HCT116 (cell line): ENCODE measurements around the gene ADGRB3. TPM values are rescaled to one million over a fixed set of nuclear protein-coding genes. Genes with fewer than 3 reads are reported as not detected.

Experiments
- ATAC-seq: fragments of 200-7000 bp; cut with Tn5 transposase; 2 replicates; pipeline ENCODE4 v1.9.1; 2020; ENCODE audit warnings: mild to moderate bottlenecking, moderate library complexity
- Bru-seq: library from RNA; stranded (reverse); fragments of 400-500 nt; gene quantifications from one replicate; lab custom pipeline; 2021; lab: Mats Ljungman, UMichigan
- BruChase-seq, 2 experiments: library from RNA; stranded (reverse); fragments of 400-500 nt; gene quantifications; one replicate each; lab custom pipeline; 2021; lab: Mats Ljungman, UMichigan
- BruUV-seq: library from RNA; stranded (reverse); fragments of 400-500 nt; replicated peaks from 2 replicates; lab custom pipeline; 2021; lab: Mats Ljungman, UMichigan
- CTCF ChIA-PET: fragments of 300-600 bp; sonication (Branson Sonifier 250); formaldehyde crosslinking; loops from one replicate; lab custom pipeline; 2021; ENCODE audit warnings: antibody characterized with exemption; lab: Charles Lee
- POLR2A ChIA-PET: fragments of 300-600, 350-600 bp; sonication (Branson Sonifier 250); formaldehyde crosslinking; loops from one replicate; lab custom pipeline; 2021; ENCODE audit warnings: antibody characterized with exemption; lab: Charles Lee
- RAD21 ChIA-PET, 2 experiments: fragments of 300-600 bp; sonication (Branson Sonifier 250); formaldehyde crosslinking; loops; one replicate each; lab custom pipeline; 2023; ENCODE audit warnings: low total read pairs in 2 of 2; ENCODE audit not compliant: uncharacterized antibody in 2 of 2, unreplicated experiment in 2 of 2, low non-redundant PET in 1 of 2; lab: Charles Lee
- DNase-seq: peaks from one replicate; pipeline ENCODE4 v3.0.0-alpha.2; 2010; ENCODE audit warnings: low read depth, low spot score
- H2AFZ ChIP-seq: fragments of 200-600 bp; shearing (Covaris generic), sonication (generic); 2 replicates; pipeline ENCODE4 v1.6.1; 2017; ENCODE audit warnings: low read depth, mixed run types, mixed read lengths, antibody characterized with exemption, low read length; ENCODE audit not compliant: poor library complexity, severe bottlenecking
- H3K27ac ChIP-seq: 2 replicates; pipeline ENCODE4 v1.5.1; 2012; ENCODE audit warnings: low read depth, low read length
- H3K27me3 ChIP-seq: fragments of 200-600 bp; sonication (generic); 2 replicates; pipeline ENCODE4 v1.6.1; 2016; ENCODE audit warnings: mixed run types, low read length, mixed read lengths; ENCODE audit not compliant: insufficient read depth
- H3K36me3 ChIP-seq, 2 experiments: fragments of 200-500 bp in 1 of 2; fragments of 200-600 bp in 1 of 2; sonication (Bioruptor generic) in 1 of 2; sonication (generic) in 1 of 2; 2 replicates each; pipeline versions ENCODE4 v1.5.1 to v1.6.1; 2014 to 2016; ENCODE audit warnings: low read length in 2 of 2, inconsistent platforms in 1 of 2, mixed read lengths in 1 of 2, mixed run types in 1 of 2; ENCODE audit not compliant: insufficient read depth in 2 of 2, control insufficient read depth in 1 of 2
- H3K4me1 ChIP-seq, 2 experiments: fragments of 200-600 bp in 1 of 2; sonication (generic) in 1 of 2; 2 replicates each; pipeline versions ENCODE4 v1.5.1 to v1.6.1; 2012 to 2017; ENCODE audit warnings: low read length in 2 of 2, inconsistent platforms in 1 of 2, mild to moderate bottlenecking in 1 of 2, mixed read lengths in 1 of 2, mixed run types in 1 of 2, moderate library complexity in 1 of 2; ENCODE audit not compliant: insufficient read depth in 2 of 2, control insufficient read depth in 1 of 2
- H3K4me2 ChIP-seq: fragments of 200-600 bp; sonication (generic); 2 replicates; pipeline ENCODE4 v1.6.1; 2017; ENCODE audit warnings: mixed run types, low read length, mixed read lengths
- H3K4me3 ChIP-seq, 2 experiments: fragments of 200-600 bp in 1 of 2; sonication (generic) in 1 of 2; replicated peaks in 1 of 2; 2 replicates each; pipeline ENCODE4 v1.5.1; 2011 to 2016; ENCODE audit warnings: low read length in 2 of 2, control low read depth in 1 of 2, low read depth in 1 of 2, mild to moderate bottlenecking in 1 of 2, mixed read lengths in 1 of 2, mixed run types in 1 of 2
- H3K79me2 ChIP-seq: fragments of 200-600 bp; sonication (generic); 2 replicates; pipeline ENCODE4 v1.6.1; 2017; ENCODE audit warnings: mild to moderate bottlenecking, mixed run types, low read length, moderate library complexity, mixed read lengths; ENCODE audit not compliant: insufficient read depth
- H3K9ac ChIP-seq: fragments of 200-600 bp; sonication (generic); 2 replicates; pipeline ENCODE4 v1.6.1; 2016; ENCODE audit warnings: low read length, mixed read lengths
- H3K9me2 ChIP-seq: fragments of 200-600 bp; sonication (generic), shearing (Covaris generic); 2 replicates; pipeline ENCODE4 v1.6.1; 2017; ENCODE audit warnings: mixed run types, mild to moderate bottlenecking, moderate library complexity; ENCODE audit not compliant: insufficient read depth
- H3K9me3 ChIP-seq, 2 experiments: fragments of 200-500 bp in 1 of 2; fragments of 200-600 bp in 1 of 2; sonication (Bioruptor generic) in 1 of 2; sonication (generic) in 1 of 2; 2 replicates each; pipeline ENCODE4 v1.6.1; 2014 to 2017; ENCODE audit warnings: low read length in 2 of 2, mixed read lengths in 2 of 2, inconsistent platforms in 1 of 2, low read depth in 1 of 2, mild to moderate bottlenecking in 1 of 2, mixed run types in 1 of 2, moderate library complexity in 1 of 2; ENCODE audit not compliant: control insufficient read depth in 1 of 2, insufficient read depth in 1 of 2
- H4K20me1 ChIP-seq: fragments of 200-600 bp; sonication (generic), shearing (Covaris generic); 2 replicates; pipeline ENCODE4 v1.6.1; 2017; ENCODE audit warnings: mixed run types, mild to moderate bottlenecking, moderate library complexity; ENCODE audit not compliant: insufficient read depth
- CBX3 ChIP-seq: IDR thresholded peaks from 2 replicates; pipeline ENCODE4 v1.6.1; 2012; ENCODE audit warnings: low read depth
- CTCF ChIP-seq, 3 experiments: fragments of 200-600 bp in 1 of 3; sonication (generic) in 1 of 3; IDR thresholded peaks in 2 of 3; conservative IDR thresholded peaks in 1 of 3; 2 replicates each; pipeline ENCODE4 v1.5.1; 2012 to 2017; ENCODE audit warnings: low read depth in 2 of 3, low read length in 2 of 3, antibody characterized with exemption in 1 of 3, borderline replicate concordance in 1 of 3, control low read depth in 1 of 3, mild to moderate bottlenecking in 1 of 3, mixed read lengths in 1 of 3, mixed run types in 1 of 3, moderate library complexity in 1 of 3; ENCODE audit not compliant: insufficient read depth in 1 of 3
- JUND ChIP-seq: IDR thresholded peaks from 2 replicates; pipeline ENCODE4 v1.6.1; 2012
- MAX ChIP-seq: IDR thresholded peaks from 2 replicates; pipeline ENCODE4 v1.6.1; 2012
- POLR2A ChIP-seq: IDR thresholded peaks from 2 replicates; pipeline ENCODE4 v1.7.0; 2011; ENCODE audit warnings: borderline replicate concordance; ENCODE audit not compliant: insufficient read depth, insufficient read length; ENCODE audit errors: extremely low read depth
- intact Hi-C: fragments of 100-400 bp; cut with micrococcal nuclease; formaldehyde crosslinking; loops from 2 replicates; pipeline ENCODE4 v1.10.0; 2022
- long read RNA-seq: library from polyadenylated mRNA; unstranded; transcript quantifications from one replicate; pipeline ENCODE4 v2.0.0, GENCODE V29; 2021; ENCODE audit not compliant: unreplicated experiment
- polyA plus RNA-seq: library from polyadenylated mRNA; unstranded; fragments of >200 nt; gene quantifications from 2 replicates; pipeline ENCODE4 v1.2.1, GENCODE V29; 2012; ENCODE audit warnings: missing spikeins
- total RNA-seq: library from RNA; stranded (reverse); gene quantifications from one replicate; pipeline ENCODE4 v1.2.1, GENCODE V29; 2021; ENCODE audit not compliant: unreplicated experiment
- TF ChIP-seq, protein P1 (sequence below): IDR thresholded peaks from 2 replicates; pipeline ENCODE4 v1.6.1; 2011; ENCODE audit warnings: mild to moderate bottlenecking, low read length, moderate library complexity; ENCODE audit not compliant: insufficient replicate concordance; ENCODE audit errors: extremely low read depth

Gene ADGRB3
- total RNA-seq (not detected), Bru-seq, nascent RNA (percentile 2 among the genes with signal in this experiment), BruChase-seq, experiment 1, labeled RNA remaining after a 6-hour chase (percentile 3 among the genes with signal in this experiment), BruChase-seq, experiment 2, labeled RNA remaining after a 2-hour chase (percentile 2 among the genes with signal in this experiment)
- polyA plus RNA-seq, result not detected in 2 replicates
- long read RNA-seq, result 0 reads

DNA sequence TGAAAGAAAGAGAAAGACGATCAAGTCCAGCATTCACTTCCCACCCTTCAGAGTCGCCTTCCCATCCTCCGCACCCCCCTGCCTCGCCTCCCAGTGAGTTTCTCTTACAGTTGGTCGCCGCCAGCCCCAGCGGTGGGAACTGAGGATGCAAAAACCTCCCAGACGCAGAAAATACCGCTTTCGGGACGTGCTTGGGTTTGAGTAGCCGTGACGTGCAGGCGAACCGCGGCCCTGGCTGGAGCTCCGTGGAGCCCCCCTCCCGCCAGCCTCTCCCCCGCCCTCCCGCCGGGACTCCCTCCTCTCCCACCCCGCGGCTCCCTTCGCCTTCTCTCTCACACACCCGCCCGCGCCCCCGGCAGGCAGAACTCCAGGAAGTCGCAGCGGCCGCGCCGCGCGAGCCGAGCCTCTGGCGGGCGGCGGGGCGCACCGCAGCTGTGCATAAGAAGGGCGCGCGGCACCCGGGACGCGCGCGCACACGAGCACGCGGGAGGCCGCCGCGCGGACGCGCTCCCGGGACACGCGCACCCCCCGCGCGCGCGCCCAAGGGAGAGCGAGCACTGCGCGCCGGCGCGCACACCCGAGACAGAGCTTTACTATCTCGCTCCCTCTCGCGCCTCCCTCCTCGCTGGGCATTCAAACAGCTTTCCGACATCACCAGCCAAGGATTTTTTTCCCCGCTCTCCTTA lies at the start of gene ADGRB3:
ADGRB3 (plus strand) TSS at position 557 of the 686 bp plus-strand sequence. CDS start 3,394 bp downstream, outside the sequence.
- Histone ChIP-seq H3K27me3 (no peaks in the 10 kb centered on the region), H3K9ac (no peak within 1 kb of the TSS), H3K27ac (no peak within 1 kb of the TSS), H3K79me2 (no peaks in the 10 kb centered on the region)
- ATAC-seq (no peak), DNase-seq (no peak)
- no peak for TF ChIP-seq JUND
- no peak for TF ChIP-seq MAX
- no peak for TF ChIP-seq CBX3
- no peak for TF ChIP-seq CTCF (IDR thresholded peaks at IDR 0.05 in 2 of 3, conservative IDR thresholded peaks at IDR 0.05 in 1 of 3; ENCODE audit: borderline replicate concordance in 1 of 3, insufficient read depth in 1 of 3, low read depth in 2 of 3, low read length in 2 of 3)
- TF ChIP-seq POLR2A, result no peak
- TF ChIP-seq, protein P1, sequence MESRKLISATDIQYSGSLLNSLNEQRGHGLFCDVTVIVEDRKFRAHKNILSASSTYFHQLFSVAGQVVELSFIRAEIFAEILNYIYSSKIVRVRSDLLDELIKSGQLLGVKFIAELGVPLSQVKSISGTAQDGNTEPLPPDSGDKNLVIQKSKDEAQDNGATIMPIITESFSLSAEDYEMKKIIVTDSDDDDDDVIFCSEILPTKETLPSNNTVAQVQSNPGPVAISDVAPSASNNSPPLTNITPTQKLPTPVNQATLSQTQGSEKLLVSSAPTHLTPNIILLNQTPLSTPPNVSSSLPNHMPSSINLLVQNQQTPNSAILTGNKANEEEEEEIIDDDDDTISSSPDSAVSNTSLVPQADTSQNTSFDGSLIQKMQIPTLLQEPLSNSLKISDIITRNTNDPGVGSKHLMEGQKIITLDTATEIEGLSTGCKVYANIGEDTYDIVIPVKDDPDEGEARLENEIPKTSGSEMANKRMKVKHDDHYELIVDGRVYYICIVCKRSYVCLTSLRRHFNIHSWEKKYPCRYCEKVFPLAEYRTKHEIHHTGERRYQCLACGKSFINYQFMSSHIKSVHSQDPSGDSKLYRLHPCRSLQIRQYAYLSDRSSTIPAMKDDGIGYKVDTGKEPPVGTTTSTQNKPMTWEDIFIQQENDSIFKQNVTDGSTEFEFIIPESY, result no peak
- TF ChIP-seq, all 23 proteins: peak for 0
- ChIA-PET CTCF (no interaction called here), POLR2A (no interaction called here), RAD21 (no interaction called here)
- no peaks in the 10 kb centered on the region for H3K4me1 ChIP-seq
- no peaks in the 10 kb centered on the region for H3K9me2 ChIP-seq
- H3K4me2 ChIP-seq, result no peak within 1 kb of the TSS
- no peak within 1 kb of the TSS for H2AFZ ChIP-seq
- no TSS peak for BruUV-seq
- peaks cover 0 to 7% of the 10 kb centered on the region in 2 experiments; a peak in 2 of 4 replicates for H3K9me3 ChIP-seq
- H3K36me3 ChIP-seq, result no peaks in the 10 kb centered on the region
- no peak within 1 kb of the TSS for H3K4me3 ChIP-seq
- intact Hi-C loops, result loop anchor here (5.0 kb wide), 1 partner anchor 1472 kb away; no protein-coding TSS in a partner anchor
- H4K20me1 ChIP-seq, result no peaks in the 10 kb centered on the region
